Breast epithelium (tissue), 4 donors: Measurements from ENCODE around the gene CCDC167. TPM values are rescaled to one million over a fixed set of nuclear protein-coding genes. Genes with fewer than 3 reads are reported as not detected.
"Not testable (repeated sequence)": the region's sequence is repeated elsewhere in the genome, so short reads cannot be mapped to it uniquely, and the experiment has no call there.

ENCODE experiments used
- DNase-seq, 2 donors: peaks; one replicate each; pipeline ENCODE4 v3.0.0-alpha.2; 2019; ENCODE audit warnings: low spot score in 2 of 2
- H3K27ac ChIP-seq, 2 donors: fragments of 200-600 bp; sonication (generic) in 1 of 2; one replicate each; pipeline ENCODE4 v1.5.1; 2016 to 2019; ENCODE audit warnings: mild to moderate bottlenecking in 1 of 2
- H3K27me3 ChIP-seq, 2 donors: fragments of 200-600 bp; sonication (generic) in 1 of 2; one replicate each; pipeline versions ENCODE4 v1.5.1 to v1.6.0; 2017 to 2019; ENCODE audit warnings: control low read depth in 1 of 2, mild to moderate bottlenecking in 1 of 2
- H3K36me3 ChIP-seq: fragments of 200-600 bp; one replicate; pipeline ENCODE4 v1.5.1; 2019
- H3K4me1 ChIP-seq, 2 donors: fragments of 200-600 bp; sonication (generic); one replicate each; pipeline ENCODE4 v1.5.1; 2016 to 2019; ENCODE audit warnings: control low read depth in 1 of 2
- H3K4me3 ChIP-seq, 3 donors: fragments of 200-600 bp; sonication (generic); 1 replicate in 2 of 3; 2 replicates in 1 of 3; pipeline ENCODE4 v1.5.1; 2016 to 2019; ENCODE audit warnings: mild to moderate bottlenecking in 3 of 3, moderate library complexity in 2 of 3
- H3K9me3 ChIP-seq, 2 donors: fragments of 200-600 bp; sonication (generic) in 1 of 2; one replicate each; pipeline ENCODE4 v1.5.1; 2016 to 2019; ENCODE audit warnings: control low read depth in 1 of 2
- CTCF ChIP-seq, 3 donors: fragments of 450-650 bp; IDR thresholded peaks; one replicate each; pipeline ENCODE4 v1.5.1; 2016 to 2017; ENCODE audit warnings: antibody characterized with exemption in 3 of 3, mild to moderate bottlenecking in 3 of 3, moderate library complexity in 3 of 3
- POLR2A ChIP-seq: fragments of 450-650 bp; IDR thresholded peaks from one replicate; pipeline ENCODE4 v1.6.1; 2016; ENCODE audit warnings: antibody characterized with exemption, mild to moderate bottlenecking, moderate library complexity
- POLR2AphosphoS5 ChIP-seq, 3 donors: sonication (generic); formaldehyde crosslinking; IDR thresholded peaks; one replicate each; pipeline ENCODE4 v1.6.1; 2017; ENCODE audit warnings: antibody characterized with exemption in 3 of 3
- intact Hi-C: fragments of 100-400 bp; cut with DNase I; formaldehyde crosslinking; loops from one replicate; pipeline ENCODE4 v1.15.1; 2023; ENCODE audit warnings: low total_unique reads
- total RNA-seq, 3 donors: library from RNA; depleted of rRNA; stranded (reverse); fragments of >200 nt; gene quantifications; one replicate each; pipeline ENCODE4 v1.1.0, GENCODE V29; 2016

The CCDC167 gene
- total RNA-seq, 3 donors from 2014 or later, result 14.1 to 39.3 (median 14.8) TPM

GRCh38 chr6:37451441-37452193, 48.1 kb downstream of the CCDC167 start:
- Histone ChIP-seq H3K36me3 (no peaks in the 10 kb centered on the region), H3K27me3 (no peaks in the 10 kb centered on the region), H3K4me3 (no peak overlapping the region), H3K27ac (no peak overlapping the region), H3K4me1 (no peaks in the 10 kb centered on the region), H3K9me3 (no peaks in the 10 kb centered on the region)
- DNase-seq, result no peak
- TF ChIP-seq POLR2AphosphoS5 (IDR thresholded peaks at IDR 0.05) (no peak), CTCF (IDR thresholded peaks at IDR 0.05) (no peak), POLR2A (no peak)
- intact Hi-C loops, result no loop called here

GRCh38 chr6:37449984-37450383, 49.7 kb downstream of the CCDC167 start:
- no peak for TF ChIP-seq CTCF (IDR thresholded peaks at IDR 0.05)
- TF ChIP-seq POLR2AphosphoS5 (IDR thresholded peaks at IDR 0.05), result no peak
- no peak for TF ChIP-seq POLR2A
- Histone ChIP-seq H3K4me3 (no peak overlapping the region), H3K36me3 (no peaks in the 10 kb centered on the region), H3K27me3 (no peaks in the 10 kb centered on the region), H3K27ac (no peak overlapping the region), H3K4me1 (no peaks in the 10 kb centered on the region), H3K9me3 (no peaks in the 10 kb centered on the region)
- intact Hi-C loops, result no loop called here
- DNase-seq, result no peak

GRCh38 chr6:37443216-37443542, 56.5 kb downstream of the CCDC167 start:
- H3K27ac ChIP-seq, intact Hi-C loops, H3K36me3 ChIP-seq, H3K27me3 ChIP-seq, H3K9me3 ChIP-seq, DNase-seq, H3K4me1 ChIP-seq: not testable (repeated sequence)
- H3K4me3 ChIP-seq, result peak overlapping the region in 2 of 3 donors; percentile 2 to 29

- no peaks in the 10 kb centered on the region for H3K9me3 ChIP-seq
- no peaks in the 10 kb centered on the region for H3K36me3 ChIP-seq
- intact Hi-C loops, result no loop called here
- peak overlapping the region; percentile 49 to 67 for H3K27ac ChIP-seq
- TF ChIP-seq POLR2A (no peak), CTCF (IDR thresholded peaks at IDR 0.05) (no peak), POLR2AphosphoS5 (IDR thresholded peaks at IDR 0.05) (no peak)
- no peak for DNase-seq
- H3K27me3 ChIP-seq, result no peaks in the 10 kb centered on the region
- peak overlapping the region; percentile 2 to 29 (median 5) for H3K4me3 ChIP-seq
- no peaks in the 10 kb centered on the region for H3K4me1 ChIP-seq
Observed at GRCh38 chr6:37442416-37443215, 57.1 kb downstream of the CCDC167 start.

- H3K4me1 ChIP-seq, result no peaks in the 10 kb centered on the region
- intact Hi-C loops, result no loop called here
- H3K4me3 ChIP-seq, result no peak overlapping the region
- no peaks in the 10 kb centered on the region for H3K36me3 ChIP-seq
- TF ChIP-seq CTCF (IDR thresholded peaks at IDR 0.05), result no peak
- no peak for TF ChIP-seq POLR2A
- no peak for TF ChIP-seq POLR2AphosphoS5 (IDR thresholded peaks at IDR 0.05)
- H3K27me3 ChIP-seq, result no peaks in the 10 kb centered on the region
- no peak for DNase-seq
- H3K27ac ChIP-seq, result no peak overlapping the region
- H3K9me3 ChIP-seq, result no peaks in the 10 kb centered on the region
Observed at GRCh38 chr6:37441651-37442050, 58.0 kb downstream of the CCDC167 start.
